Cardiac septum (tissue), 1 donor: ENCODE data around the gene PPP2R2D. TPM values are rescaled to one million over a fixed set of nuclear protein-coding genes. Genes with fewer than 3 reads are reported as not detected.

Source experiments
- DNase-seq: peaks from one replicate; pipeline ENCODE4 v3.0.0-alpha.2; 2020; ENCODE audit warnings: low spot score
- intact Hi-C: fragments of 100-400 bp; cut with DNase I; formaldehyde crosslinking; loops from one replicate; pipeline ENCODE4 v1.14.0; 2022
- total RNA-seq: library from RNA; stranded (reverse); fragmentation: NEBNext Ultra II Directional; extraction: Animal tissue kit (Norgen Biotek cat#: 25700); gene quantifications from one replicate; pipeline ENCODE4 v1.2.1, GENCODE V29; 2021
- donor health status: DM: no; HTN: no; CAD: no.

The PPP2R2D gene
- total RNA-seq, 1 donor from 2014 or later, result 35.3 TPM

DNA sequence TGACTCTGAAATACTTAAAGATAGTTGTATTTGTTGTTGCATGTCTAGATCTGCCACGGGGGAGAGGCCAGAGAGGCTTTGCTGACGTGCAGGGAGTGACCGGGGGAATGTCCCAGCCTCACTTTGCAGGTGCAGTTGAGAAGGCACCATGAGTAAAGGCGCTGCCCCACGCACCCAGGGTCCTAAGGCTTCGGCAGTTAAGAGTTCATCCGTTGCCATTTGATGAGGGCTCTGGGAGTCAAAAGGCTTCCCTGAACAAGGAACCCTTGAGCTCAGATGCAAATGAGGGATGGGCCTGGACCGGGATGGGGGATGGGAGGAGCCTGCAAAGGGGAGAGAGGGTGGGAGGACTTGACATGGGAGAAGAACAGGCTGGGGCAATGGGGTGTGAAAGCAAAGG, 20.4 kb downstream of the PPP2R2D start:
- intact Hi-C loops, result no loop called here
- DNase-seq, result no peak

DNA sequence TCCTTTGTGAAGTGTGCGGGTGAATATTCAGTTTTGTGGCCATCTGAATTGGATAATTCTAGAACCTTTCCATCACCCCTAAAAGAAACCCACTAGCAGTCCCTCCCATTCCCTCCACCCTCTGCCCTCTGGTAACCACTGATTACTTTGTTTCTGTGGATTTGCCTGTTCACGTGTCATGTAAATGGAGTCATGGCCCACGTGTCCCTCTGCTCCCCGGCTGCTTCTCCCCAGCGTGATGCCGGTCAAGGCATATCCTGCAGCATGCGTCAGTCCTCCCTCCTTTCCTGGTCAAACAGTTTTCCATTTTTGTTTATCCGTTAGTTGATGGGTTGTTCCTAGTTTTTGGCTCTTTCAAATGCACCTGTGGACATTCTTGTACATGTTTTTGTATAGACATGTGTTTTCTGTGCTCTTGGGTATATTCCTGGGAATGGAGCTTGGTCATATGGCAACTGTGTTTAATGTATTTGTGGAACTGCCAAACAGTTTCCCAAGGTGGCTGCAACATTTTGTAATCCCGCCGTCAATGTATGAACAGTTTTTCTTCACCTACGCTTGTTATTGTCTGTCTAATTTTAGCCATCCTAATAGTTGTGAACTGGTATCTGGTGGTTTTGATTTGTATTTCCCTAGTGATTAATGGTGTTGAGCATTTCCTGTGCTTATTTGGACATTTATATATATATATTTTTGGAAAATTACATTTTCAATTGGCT, 22.4 kb downstream of the PPP2R2D start:
- intact Hi-C loops, result no loop called here
- DNase-seq, result no peak

DNA sequence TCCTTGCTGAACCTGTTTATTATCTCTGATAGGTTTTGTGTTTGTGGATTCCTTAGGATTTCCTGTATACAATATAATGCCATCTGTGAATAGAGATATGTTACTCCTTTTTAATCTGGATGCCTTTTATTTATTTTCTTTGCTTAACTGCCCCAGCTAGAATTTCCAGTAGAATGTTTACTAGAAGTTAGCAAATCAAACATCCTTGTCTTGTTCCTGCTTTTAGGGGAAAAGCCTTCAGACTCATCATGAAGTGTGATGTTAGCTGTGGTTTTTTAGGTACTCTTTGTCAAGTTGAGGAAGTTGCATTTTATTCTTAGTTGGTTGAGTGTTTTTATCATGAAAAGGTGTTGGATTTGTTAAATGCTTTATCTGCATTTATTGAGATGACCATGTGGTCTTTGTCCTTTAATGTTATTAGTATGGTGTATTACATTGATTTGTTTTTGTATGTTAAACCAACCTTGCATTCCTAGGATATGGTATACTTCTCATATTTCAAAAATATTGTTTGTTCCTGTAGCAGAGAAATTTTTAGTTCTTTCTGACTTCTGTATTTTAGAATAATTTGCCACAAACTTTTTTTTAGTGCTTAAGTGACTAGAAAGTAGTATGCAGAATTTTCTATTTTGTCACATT, 24.3 kb downstream of the PPP2R2D start:
- intact Hi-C loops, result no loop called here
- no peak for DNase-seq

DNA sequence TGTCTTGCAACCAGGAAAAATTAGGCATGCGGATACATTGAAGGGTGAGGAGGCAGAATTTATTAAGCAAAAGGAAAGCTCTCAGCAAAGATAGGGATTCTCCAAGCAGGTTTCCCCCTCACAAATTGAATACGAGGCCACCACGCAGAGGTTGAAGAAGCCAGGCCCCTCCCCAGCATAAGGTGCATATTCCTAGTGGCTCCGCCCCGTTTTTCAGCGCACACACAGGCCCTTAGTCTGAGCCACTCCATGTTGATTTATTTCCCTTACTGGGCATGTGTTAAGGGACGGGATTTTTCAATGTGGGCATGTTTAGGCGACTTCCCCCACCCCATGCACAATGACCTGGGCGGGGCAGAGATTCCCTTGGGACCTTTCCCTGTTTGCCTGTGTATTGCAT, 24.9 kb downstream of the PPP2R2D start:
- intact Hi-C loops, result no loop called here

DNA sequence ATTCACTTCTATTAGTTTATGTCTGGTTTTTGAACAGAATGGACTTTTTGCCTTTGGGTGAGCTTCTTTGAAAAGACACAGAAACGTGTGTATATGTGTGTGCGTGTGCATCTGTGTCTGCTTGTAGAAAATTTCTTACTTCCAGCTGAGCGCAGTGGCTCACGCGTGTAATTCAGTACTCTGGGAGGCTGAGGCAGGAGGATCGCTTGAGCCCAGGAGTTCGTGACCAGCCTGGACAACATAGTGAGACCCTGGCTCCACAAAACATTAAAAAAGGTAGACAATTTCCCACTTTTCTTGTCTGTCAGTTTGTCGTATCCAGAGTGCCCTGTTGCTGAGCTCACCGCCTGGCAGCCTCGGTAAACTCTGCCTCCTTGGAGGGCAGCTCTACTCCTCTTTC, 25.4 kb downstream of the PPP2R2D start:
- DNase-seq, result peak; percentile 24
- intact Hi-C loops, result no loop called here

More for the DNA sequence above, 24.9 kb downstream of the PPP2R2D start:
- peak; percentile 50 for DNase-seq

DNA sequence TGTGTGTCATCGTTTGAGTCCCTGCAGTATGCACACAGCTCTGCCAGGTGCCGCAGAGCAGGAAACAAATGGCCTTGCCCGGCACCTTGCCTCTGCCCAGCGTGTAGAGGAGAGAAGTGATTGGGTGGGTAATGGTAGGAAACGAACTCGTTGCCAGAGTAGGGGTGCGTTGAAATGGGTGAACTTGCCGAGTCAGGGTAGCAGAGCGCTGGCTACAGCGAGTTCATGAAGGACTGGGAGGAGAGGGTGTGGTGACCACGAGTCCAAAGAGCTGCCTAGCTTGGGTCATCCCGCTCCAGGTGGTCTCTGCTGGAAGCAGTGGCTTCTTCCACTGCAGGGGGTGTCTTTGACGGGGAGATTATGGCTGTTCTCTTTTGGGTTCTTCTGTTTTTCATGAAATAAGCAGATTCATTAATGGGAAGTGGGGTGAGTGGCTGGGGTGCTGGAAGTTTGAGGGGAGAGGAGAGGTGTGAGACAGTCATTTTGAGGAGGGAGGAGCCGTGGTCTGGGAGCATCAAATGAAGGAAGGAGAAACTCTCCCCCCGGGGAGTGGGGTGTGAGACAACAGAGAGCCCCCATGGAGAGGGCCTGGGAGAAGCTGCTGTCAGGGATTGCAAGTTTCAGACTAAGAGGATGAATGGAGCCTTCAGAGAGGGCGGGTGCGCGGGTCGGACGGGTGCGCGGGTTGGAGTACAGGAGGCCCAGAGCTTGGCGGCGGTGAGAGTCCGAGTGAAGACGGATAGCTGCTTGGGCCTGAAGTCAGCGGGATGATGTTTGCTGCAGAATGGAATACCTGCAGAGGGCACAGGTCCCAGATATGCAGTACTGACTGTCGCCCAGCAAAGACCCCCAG, 26.2 kb downstream of the PPP2R2D start:
- intact Hi-C loops, result no loop called here
- DNase-seq, result peak; percentile 73

DNA sequence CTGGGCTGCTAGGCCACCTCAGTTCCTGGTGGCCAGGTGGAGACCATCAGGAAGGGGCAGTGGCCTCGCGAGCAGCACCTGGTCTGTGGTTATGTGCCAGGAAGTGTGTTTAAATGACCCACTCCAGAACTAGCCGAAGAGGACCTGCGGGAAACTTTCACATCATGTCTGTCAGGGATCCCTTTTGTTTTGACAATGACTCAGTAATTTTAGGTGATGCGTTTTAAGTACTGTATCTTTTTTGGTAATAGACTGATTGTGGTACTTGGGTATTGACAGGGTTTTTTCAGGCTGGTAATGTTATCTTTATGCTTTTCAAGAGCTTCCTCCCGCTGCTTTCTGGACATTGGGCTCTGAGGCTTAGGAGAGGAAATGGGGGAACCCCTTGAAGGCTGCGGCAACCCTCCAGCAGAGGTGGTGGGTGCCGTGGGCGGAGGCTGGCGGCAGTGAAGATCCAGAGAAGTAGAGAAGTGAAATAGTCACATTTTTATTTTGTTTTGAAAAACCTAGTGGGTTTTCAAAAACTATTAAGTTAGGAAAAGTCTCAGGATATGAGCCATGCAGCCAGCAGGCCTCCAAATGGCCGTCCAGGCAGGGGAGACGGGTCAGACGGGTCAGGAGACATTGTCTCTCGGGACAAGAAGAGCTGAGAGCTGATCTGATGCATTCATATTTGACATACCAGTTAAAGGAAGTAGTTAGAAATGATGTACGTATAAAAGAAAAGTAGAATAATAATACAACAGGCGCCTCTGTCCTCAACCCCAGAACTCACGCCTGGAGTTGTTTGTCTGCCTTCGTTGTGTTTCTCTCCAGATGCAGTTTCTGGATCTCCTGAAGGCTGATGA, 27.7 kb downstream of the PPP2R2D start:
- intact Hi-C loops, result no loop called here
- peak; percentile 47 for DNase-seq

DNA sequence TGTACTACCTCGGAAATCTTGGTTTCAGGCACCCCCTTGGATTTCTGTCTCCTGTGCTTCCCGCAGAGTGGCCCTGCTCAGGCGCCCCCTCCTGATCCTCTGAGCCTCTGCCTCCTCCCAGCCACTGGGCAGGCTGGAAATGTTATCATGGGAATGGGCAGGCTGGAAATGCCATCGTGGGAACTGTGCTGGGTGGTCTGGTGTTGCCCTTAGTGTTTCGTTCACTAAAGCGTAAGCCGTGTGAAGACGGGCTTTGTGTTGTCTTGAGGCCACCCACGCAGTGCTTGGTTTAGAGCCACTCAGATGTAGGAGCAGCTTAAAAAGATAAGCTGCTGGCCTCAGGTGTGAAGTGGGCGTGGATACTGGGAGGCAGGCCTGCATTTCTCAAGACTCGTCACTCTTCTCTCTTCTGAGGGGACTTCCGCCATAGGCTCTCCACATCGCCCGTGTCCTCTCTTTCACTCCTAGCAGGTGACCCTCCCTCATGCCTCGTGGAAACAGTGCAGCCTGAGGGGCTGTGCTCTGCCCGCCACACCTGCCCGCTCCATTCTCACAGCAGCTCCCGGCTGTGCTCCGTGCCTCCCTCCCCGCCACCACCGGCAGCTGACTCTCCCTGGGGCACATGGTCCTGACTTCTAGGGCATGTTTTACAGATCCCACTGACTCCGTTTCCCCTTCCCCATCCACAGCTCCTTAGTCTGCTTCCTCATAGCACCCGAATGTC, 28.5 kb downstream of the PPP2R2D start:
- DNase-seq, result peak; percentile 56
- intact Hi-C loops, result no loop called here

DNA sequence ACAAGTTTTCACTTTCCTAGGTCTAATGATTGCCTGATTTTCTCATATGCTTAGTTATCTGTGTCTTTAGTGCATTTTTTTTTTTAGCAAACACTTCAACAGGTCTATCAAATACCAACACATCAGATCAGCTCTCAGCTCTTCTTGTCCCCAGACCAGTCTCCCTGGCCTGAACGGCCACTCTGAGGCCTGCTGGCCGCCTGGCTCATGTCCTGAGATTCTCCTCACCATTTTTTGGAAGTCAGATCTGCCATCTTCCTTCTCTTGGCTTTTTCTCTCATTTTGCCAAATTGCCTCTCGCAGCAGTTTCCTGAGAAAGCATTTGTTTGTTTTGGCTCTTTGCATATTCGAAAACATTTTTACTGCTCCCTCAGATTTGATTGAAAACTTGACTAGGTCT, 29.3 kb downstream of the PPP2R2D start:
- DNase-seq, result no peak
- intact Hi-C loops, result no loop called here

DNA sequence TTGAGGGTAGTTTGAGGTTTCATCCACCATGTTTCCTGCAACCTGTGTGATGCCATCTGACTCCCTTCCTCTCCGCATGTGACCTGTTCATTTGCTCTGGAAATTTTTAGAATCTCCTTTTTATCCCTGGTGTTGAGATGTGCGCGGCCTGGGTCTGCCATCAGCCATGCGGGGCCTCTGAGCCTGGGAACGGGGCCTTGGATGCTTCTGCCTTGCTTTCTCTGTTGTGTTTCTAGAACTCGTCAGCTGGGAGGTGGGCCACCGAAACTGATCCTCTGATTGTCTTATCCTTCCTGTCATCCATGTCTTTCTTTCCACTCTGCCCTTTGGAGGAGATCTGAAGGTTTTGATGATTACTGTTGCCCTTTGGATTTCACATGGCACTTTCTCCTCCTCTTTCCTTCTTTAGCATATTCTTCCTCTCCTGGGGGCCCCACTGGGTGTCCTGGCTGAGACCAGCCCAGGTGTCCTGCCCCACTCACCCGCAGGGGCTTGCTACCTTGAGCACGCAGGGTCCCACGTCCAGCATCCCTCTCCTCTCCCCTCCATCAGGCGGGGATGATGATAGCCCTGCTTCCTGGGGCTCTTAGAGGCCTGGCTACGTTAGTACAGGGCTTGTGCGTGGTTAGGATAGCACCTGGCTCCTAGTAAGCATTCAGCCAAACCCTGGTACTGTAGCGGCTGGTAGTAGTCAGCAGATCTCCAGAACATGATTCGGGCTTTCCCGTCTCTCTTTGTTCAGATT, 29.9 kb downstream of the PPP2R2D start:
- peak; percentile 51 for DNase-seq
- intact Hi-C loops, result no loop called here

DNA sequence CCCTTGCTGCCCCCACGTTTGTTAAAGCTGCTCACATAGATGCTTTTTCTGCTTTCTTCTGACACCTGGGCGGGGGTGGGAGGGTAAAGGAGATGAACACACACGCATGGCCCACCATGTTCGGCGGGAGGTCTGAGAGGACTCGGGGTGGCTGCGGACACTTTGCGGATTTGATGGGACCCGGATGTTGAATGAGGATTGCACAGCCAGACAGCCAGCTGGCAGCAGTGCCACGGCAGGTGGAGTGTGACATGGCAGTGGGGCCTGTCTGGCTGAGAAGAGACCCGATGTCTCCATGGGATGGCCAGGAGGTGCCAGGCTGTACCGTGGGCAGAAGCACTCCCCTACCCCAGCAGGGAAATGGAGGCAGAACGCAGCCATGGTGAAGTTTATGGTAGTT, 31.2 kb downstream of the PPP2R2D start:
- intact Hi-C loops, result no loop called here
- peak; percentile 74 for DNase-seq

DNA sequence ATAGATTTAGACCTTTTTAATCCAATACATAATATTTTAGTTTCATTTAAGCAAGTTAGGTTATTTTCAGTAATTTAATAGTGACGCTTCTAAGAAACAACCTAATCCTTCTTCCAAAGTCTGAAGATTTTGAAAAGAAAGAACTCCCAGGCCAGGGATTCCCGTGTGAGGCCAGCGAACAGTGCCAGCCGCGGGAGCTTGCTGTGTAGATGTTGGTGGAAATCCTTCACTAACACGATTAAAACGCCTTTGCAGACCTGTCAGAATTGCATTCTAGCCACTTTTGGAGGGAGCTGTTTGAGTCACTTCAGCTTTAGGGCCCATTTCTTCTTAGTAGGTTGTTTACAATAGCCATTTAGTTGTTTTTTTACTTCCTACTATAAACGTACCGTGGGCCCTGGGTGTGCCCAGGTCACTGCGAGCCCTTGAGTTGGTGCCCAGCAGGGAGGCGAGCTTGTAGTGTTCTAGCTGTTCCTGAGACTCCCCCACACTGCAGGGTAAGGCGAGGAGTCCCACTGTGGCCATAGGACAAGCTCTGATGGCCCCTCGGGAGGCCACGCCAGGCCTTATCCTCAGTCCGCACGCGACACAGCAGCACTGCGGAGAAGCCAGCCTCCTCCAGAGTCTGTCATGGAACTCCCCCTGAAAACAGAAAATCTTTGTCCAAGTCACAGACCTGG, 32.3 kb downstream of the PPP2R2D start:
- intact Hi-C loops, result no loop called here
- DNase-seq, result peak; percentile 65

DNA sequence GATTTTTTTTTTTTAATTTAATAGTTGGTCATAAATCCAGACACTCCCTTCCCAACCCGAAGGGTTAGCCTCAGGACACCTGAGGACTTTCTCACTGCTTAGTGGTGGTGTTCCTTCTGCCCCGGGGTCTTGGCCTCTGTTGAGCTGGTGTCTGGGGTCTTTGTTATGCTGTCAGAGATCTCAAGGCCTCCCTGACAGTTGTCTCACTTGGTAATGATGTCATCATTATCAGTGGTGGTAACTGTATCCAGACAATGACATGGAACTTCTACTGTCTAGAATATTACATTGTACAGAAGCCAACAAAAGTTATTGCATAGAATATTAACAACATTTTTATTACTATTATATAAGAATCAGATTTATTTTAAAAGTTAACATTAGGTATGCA, 32.9 kb downstream of the PPP2R2D start:
- intact Hi-C loops, result no loop called here
- DNase-seq, result no peak

DNA sequence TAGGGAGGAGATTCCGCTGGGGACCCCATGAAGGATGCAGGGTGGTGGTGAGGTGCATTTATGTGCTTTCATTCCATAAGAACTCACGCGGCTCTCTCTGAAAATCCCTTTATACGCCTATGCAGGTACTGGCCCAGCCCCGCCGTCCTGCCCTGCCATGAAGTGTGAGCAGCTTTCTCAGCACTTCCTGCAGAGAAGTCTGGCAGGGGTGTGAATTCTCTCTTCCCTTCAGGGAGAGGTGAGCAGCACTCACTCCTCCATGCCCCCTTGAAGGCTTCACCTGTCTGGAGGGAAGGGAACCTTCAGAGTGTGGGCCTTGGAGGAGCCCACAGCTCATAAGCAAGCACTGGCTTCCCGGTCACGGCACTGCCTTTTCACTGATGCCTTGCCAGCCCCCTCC, 34.0 kb downstream of the PPP2R2D start:
- DNase-seq, result peak; percentile 67
- intact Hi-C loops, result no loop called here

DNA sequence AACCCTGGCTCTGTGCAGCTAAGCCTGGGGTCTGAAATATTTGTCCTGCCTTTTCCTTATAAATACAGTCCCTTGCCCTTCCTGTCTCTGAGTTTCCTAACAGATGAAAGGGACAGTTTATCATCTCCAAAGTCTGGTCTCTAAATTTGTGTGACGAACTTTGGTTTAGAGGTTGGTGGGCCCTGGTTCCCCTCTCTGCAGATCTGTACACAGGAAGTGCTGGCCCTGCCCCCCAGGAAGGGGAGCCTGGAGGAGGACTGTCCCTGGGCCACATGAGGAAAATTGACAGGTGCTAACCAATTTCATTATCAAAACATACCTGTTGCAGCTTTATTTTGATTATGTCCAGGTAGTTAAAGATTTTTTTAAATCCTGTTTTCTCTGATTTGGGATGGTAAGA, 34.5 kb downstream of the PPP2R2D start:
- intact Hi-C loops, result no loop called here
- no peak for DNase-seq

DNA sequence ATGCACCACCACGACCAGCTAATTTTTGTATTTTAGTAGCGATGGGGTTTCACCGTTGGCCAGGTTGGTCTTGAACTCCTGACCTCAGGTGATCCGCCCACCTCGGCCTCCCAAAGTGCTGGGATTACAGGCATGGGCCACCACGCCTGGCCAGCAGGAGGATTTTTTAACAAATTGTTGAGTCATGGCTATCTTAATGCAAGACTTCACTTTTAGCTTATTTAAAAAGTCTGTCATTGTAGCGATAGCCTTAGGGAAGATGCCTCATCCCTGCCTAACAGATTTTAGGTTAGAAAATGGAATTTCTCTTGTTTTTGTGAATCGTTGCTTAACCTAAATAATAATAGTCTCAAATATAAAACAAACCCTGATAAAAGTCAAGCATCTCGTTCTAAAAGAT, 35.5 kb downstream of the PPP2R2D start:
- intact Hi-C loops, result no loop called here
- no peak for DNase-seq

DNA sequence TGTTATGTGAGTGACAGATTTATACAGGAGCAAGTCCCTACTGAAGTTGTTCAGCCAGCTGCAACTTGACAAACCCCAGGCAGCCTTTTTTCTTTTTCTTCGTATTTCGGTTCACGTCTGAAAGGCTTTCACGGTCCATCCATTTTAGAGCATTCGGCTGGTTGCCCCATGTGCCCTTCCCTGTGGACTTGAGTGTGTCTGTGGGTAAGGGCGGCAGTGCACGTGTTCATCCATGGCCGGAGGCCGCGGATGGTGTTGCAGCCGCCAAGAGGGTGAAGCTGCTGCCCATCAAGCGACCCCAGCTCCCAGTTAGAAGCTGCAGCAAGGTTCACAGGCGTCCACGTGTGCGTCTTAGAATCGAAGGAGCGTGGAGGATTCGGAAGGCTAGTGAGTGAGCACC, 35.9 kb downstream of the PPP2R2D start:
- intact Hi-C loops, result no loop called here
- peak; percentile 55 for DNase-seq

DNA sequence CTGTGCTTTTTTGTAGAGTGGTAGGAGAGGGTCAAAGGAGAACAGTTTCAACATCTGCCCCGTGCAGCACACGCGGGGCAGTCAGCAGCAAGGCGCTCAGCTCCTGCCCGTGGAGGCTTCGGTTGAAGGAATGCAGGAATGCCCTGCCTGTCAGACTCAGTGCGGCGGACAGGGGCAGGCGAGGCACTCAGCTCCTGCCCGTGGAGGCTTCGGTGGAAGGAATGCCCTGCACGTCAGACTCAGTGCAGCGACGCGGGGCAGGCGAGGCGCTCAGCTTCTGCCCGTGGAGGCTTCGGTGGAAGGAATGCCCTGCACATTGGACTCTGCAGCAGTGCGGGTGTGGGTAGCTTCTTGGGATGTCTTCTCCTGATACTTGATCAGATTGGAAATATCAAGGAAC, 37.0 kb downstream of the PPP2R2D start:
- DNase-seq, result peak; percentile 62
- intact Hi-C loops, result no loop called here
